HG03571 (cell line): ENCODE data around the gene ZFYVE9.
"Not testable (repeated sequence)": the region's sequence is repeated elsewhere in the genome, so short reads cannot be mapped to it uniquely, and the experiment has no call there.

Experiments used
- ATAC-seq: cut with Tn5 transposase; IDR thresholded peaks from one replicate; pipeline ENCODE4 v1.9.1; 2021; ENCODE audit not compliant: unreplicated experiment

Gene ZFYVE9

DNA sequence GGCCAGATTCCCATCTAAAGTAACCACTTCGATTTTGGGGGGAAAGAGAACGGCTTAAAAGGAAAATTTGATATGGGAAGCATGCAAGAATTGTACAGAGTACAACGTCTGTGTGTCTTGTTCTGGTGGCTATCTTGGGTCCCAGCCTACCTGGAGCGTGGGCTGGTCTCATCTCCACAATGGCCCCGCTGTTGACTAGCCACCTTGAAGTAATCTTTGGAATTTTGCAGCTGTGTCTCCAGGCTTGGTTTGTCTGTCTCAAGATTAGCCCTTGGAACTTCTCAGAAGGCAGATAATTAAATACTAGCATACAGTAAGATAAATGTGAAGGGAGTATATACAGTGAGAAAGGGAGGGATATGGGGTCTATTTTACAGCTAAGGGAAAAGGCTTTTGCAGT is 225.4 kb downstream of the ZFYVE9 start:
- ATAC-seq: no peak

DNA sequence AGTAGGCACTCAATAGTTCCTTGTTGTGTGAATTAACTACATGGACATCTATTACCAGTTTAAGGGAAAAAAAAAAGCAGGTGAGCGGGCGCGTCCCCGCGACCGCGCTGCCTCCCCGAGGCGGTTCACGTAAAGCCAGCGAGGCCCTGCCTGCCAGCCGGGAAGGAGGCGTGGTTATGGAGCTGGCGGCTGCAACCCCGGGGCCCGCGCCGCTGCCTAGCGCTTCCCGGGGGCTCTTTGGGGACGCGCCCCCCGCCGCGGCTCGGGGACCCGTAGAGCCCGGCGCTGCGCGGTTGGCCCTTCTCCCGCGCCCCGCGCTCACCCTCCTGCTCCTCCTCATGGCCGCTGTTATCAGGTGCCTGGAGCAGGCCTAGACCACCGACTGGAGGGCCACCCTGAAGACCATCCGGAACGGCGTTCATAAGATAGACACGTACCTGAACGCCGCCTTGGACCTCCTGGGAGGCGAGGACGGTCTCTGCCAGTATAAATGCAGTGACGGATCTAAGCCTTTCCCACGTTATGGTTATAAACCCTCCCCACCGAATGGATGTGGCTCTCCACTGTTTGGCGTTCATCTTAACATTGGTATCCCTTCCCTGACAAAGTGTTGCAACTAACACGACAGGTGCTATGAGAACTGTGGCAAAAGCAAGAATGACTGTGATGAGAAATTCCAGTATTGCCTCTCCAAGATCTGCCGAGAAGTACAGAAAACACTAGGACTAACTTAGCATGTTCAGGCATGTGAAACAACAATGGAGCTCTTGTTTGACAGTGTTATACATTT is 226.7 kb downstream of the ZFYVE9 start:
- ATAC-seq: no peak

DNA sequence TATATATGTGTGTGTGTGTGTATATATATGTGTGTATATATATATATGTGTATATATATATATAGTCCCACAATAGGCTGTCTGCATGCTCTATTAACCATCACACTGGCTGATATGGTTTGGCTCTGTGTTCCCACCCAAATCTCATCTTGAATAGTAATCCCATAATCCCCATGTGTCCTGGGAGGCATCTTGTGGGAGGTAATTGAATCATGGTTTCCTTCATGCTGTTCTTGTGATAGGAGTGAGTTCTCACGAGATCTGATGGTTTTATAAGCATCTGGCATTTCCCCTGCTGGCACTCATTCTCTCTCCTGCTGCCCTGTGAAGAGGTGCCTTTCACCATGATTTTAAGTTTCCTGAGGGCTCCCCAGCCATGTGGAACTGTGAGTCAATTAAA is 228.0 kb downstream of the ZFYVE9 start:
- not testable (repeated sequence) for ATAC-seq

DNA sequence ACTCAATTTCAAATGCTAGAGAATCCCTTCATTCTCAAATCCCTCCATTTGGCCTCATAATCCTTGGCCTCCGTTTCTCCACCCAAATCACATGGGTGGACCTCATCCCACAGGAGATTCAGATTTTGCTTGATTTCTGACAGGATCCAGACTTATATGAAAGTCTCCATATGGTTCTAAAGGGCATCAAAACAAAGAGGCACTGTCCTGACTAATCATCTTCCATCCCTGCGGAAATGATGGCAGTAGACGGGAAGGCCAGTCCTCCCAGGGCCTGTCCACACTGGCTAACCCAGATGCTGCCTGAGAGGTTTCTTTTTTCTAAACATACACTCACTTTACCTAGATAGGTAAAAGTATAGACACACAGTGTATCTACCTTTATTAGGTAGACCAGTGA is 243.5 kb downstream of the ZFYVE9 start:
- no peak for ATAC-seq

DNA sequence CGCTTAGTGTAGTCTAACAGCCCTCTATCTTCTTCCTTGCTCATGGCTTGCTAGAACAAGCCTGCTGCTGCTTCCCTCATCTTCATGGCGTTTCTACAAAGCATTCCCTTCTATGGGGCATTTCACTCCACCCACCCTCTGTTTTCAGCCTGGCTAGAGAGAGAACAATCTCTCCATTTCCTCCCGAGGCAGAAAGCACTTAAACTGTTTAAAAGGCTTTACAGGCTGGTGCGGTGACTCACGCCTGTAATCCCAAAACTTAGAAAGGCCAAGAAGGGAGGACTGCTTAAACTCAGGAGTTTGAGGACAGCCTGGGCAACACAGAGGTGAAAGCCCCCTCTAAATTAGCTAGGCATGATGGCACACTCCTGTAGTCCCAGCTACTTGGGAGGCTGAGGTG is 244.6 kb downstream of the ZFYVE9 start:
- no peak for ATAC-seq

DNA sequence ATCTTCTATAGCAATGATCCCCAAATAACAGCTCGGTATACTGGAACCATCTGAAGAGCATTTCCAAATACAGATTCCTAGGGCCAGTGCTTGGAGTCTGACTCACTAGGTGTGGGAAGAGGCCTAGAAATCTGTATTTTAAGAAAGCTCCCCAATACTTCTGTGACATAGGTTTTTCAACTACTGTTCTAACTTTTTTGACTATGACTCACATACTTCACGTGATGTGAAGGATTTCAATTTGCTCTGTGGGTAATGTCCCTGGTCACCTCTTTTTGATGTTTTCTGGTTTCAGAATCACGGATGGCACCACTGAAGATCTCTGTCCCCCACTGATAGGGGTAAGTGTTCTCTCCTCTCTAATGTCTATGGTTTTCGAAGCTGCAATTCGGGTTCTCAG is 251.3 kb downstream of the ZFYVE9 start:
- no peak for ATAC-seq
